ENCODE results near the gene NECAB2. TPM values are rescaled to one million over a fixed set of nuclear protein-coding genes. Genes with fewer than 3 reads are reported as not detected.

Gene NECAB2
- polyA plus RNA-seq, 1 donor (not counting 4 experiments of a cell fraction or from before 2014, with no cell fraction given): not detected

DNA sequence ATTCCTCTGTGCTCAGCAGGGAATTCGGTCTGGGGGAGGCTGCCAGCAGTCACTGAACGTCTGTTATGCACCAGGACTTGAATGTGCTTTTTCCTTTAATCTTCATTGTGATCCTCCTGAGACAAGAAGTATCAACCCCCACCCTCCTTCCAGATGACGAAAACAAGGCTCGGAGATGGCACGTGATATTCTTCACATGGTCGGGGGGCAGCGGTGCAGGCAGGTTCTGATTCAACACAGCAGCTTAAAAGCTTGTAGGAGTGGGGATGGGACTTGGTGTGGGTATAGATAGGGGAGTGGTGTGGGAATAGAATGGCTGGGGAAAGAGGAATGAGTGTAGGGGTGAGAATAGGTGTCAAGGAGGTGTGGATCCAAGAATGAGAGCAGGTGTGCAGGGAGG lies 6.4 kb downstream of the NECAB2 start:
- Histone ChIP-seq H3K79me2 (ENCODE audit: control insufficient read depth, insufficient read depth, low read length) (no peaks in the 10 kb centered on the region), H3K4me1 (ENCODE audit: control insufficient read depth, extremely low read depth, insufficient read depth, low read length) (no peaks in the 10 kb centered on the region), H2AFZ (ENCODE audit: control insufficient read depth, low read length) (no peak overlapping the region), H3K9me3 (ENCODE audit: control insufficient read depth, low read depth, low read length) (peaks cover 6% of the 10 kb centered on the region), H3K9ac (ENCODE audit: control insufficient read depth, extremely low read depth, insufficient read depth, low read length) (no peak overlapping the region), H3K4me2 (ENCODE audit: control insufficient read depth, extremely low read depth, insufficient read depth, low read depth, low read length) (no peak overlapping the region), H3K9me1 (ENCODE audit: control insufficient read depth, extremely low read depth, insufficient read depth, low read length) (no peaks in the 10 kb centered on the region), H3K27ac (ENCODE audit: control insufficient read depth, insufficient read depth, low read length) (no peak overlapping the region), H3K36me3 (ENCODE audit: control insufficient read depth in 2 of 2, extremely low read depth in 1 of 2, insufficient read depth in 2 of 2, low read length in 2 of 2) (no peaks in the 10 kb centered on the region), H4K20me1 (ENCODE audit: control insufficient read depth, extremely low read depth, insufficient read depth, low read length) (no peaks in the 10 kb centered on the region), H3K27me3 (ENCODE audit: control insufficient read depth, extremely low read depth, insufficient read depth, low read length) (peaks cover 15% of the 10 kb centered on the region), H3K4me3 (ENCODE audit: control insufficient read depth in 2 of 3, extremely low read depth in 1 of 3, insufficient read depth in 2 of 3, low read depth in 1 of 3, low read length in 3 of 3) (no peak overlapping the region)
- FAIRE-seq (no peak), DNase-seq (ENCODE audit: low read depth, low spot score) (no peak)
- TF ChIP-seq CTCF (optimal IDR thresholded peaks at IDR 0.05 in 1 of 3, IDR thresholded peaks at IDR 0.05 in 1 of 3, conservative IDR thresholded peaks at IDR 0.05 in 1 of 3; ENCODE audit: extremely low read depth in 1 of 3, insufficient read depth in 2 of 3, low read length in 3 of 3): no peak
- TF ChIP-seq EZH2 (IDR thresholded peaks at IDR 0.05; ENCODE audit: low read length): no peak
- dilution Hi-C loops (cut with MboI; ENCODE audit: extremely low pct_ligation_motif_present, low sequenced_read_pairs): no loop called here

- TF ChIP-seq EZH2 (IDR thresholded peaks at IDR 0.05; ENCODE audit: low read length): no peak
- no peak for TF ChIP-seq CTCF (optimal IDR thresholded peaks at IDR 0.05 in 1 of 3, IDR thresholded peaks at IDR 0.05 in 1 of 3, conservative IDR thresholded peaks at IDR 0.05 in 1 of 3; ENCODE audit: extremely low read depth in 1 of 3, insufficient read depth in 2 of 3, low read length in 3 of 3)
- no peaks in the 10 kb centered on the region for H3K79me2 ChIP-seq (ENCODE audit: control insufficient read depth, insufficient read depth, low read length)
- no peaks in the 10 kb centered on the region for H3K4me1 ChIP-seq (ENCODE audit: control insufficient read depth, extremely low read depth, insufficient read depth, low read length)
- H3K27me3 ChIP-seq (ENCODE audit: control insufficient read depth, extremely low read depth, insufficient read depth, low read length): peaks cover 5% of the 10 kb centered on the region
- no peak overlapping the region for H2AFZ ChIP-seq (ENCODE audit: control insufficient read depth, low read length)
- no peak for FAIRE-seq
- dilution Hi-C loops (cut with MboI; ENCODE audit: extremely low pct_ligation_motif_present, low sequenced_read_pairs): no loop called here
- H3K9me3 ChIP-seq (ENCODE audit: control insufficient read depth, low read depth, low read length): peaks cover 6% of the 10 kb centered on the region
- no peaks in the 10 kb centered on the region for H4K20me1 ChIP-seq (ENCODE audit: control insufficient read depth, extremely low read depth, insufficient read depth, low read length)
- no peaks in the 10 kb centered on the region for H3K9me1 ChIP-seq (ENCODE audit: control insufficient read depth, extremely low read depth, insufficient read depth, low read length)
- H3K9ac ChIP-seq (ENCODE audit: control insufficient read depth, extremely low read depth, insufficient read depth, low read length): no peak overlapping the region
- no peak overlapping the region for H3K4me3 ChIP-seq (ENCODE audit: control insufficient read depth in 2 of 3, extremely low read depth in 1 of 3, insufficient read depth in 2 of 3, low read depth in 1 of 3, low read length in 3 of 3)
- no peak for DNase-seq (ENCODE audit: low read depth, low spot score)
- H3K36me3 ChIP-seq (ENCODE audit: control insufficient read depth in 2 of 2, extremely low read depth in 1 of 2, insufficient read depth in 2 of 2, low read length in 2 of 2): no peaks in the 10 kb centered on the region
- H3K27ac ChIP-seq (ENCODE audit: control insufficient read depth, insufficient read depth, low read length): no peak overlapping the region
- no peak overlapping the region for H3K4me2 ChIP-seq (ENCODE audit: control insufficient read depth, extremely low read depth, insufficient read depth, low read depth, low read length)
These were observed 7.7 kb downstream of the NECAB2 start for GRCh38 chr16:83975590-83976260.

All from keratinocyte (primary cell).